ENCODE measurements around the gene MAN1A1.
"Not testable (repeated sequence)": the region's sequence is repeated elsewhere in the genome, so short reads cannot be mapped to it uniquely, and the experiment has no call there.

MAN1A1 gene

GRCh38 chr6:119297049-119297448 is 52.5 kb downstream of the MAN1A1 start:
- DNase-seq: no peak

GRCh38 chr6:119296036-119297035 is 53.2 kb downstream of the MAN1A1 start:
- no peak for DNase-seq

- DNase-seq: no peak
These were observed 54.6 kb downstream of the MAN1A1 start for GRCh38 chr6:119294984-119295383.

- not testable (repeated sequence) for DNase-seq
These were observed 58.5 kb downstream of the MAN1A1 start for GRCh38 chr6:119291060-119291459.

GRCh38 chr6:119290306-119290705 is 59.3 kb downstream of the MAN1A1 start:
- no peak for DNase-seq

GRCh38 chr6:119289651-119290050 is 59.9 kb downstream of the MAN1A1 start:
- DNase-seq: no peak

GRCh38 chr6:119285908-119286625 is 63.5 kb downstream of the MAN1A1 start:
- no peak for DNase-seq

- DNase-seq: no peak
These were observed 64.6 kb downstream of the MAN1A1 start for GRCh38 chr6:119284861-119285521.

- DNase-seq: no peak
These were observed 65.5 kb downstream of the MAN1A1 start for GRCh38 chr6:119283979-119284545.

- DNase-seq: no peak
These were observed 66.3 kb downstream of the MAN1A1 start for GRCh38 chr6:119283214-119283613.

- DNase-seq: no peak
These were observed 68.9 kb downstream of the MAN1A1 start for GRCh38 chr6:119280668-119281067.

GRCh38 chr6:119280080-119280479 is 69.5 kb downstream of the MAN1A1 start:
- DNase-seq: no peak

- DNase-seq: no peak
These were observed 70.9 kb downstream of the MAN1A1 start for GRCh38 chr6:119278625-119279024.

- DNase-seq: no peak
These were observed 72.5 kb downstream of the MAN1A1 start for GRCh38 chr6:119277052-119277451.

- no peak for DNase-seq
These were observed 73.3 kb downstream of the MAN1A1 start for GRCh38 chr6:119276211-119276610.

- DNase-seq: no peak
These were observed 75.4 kb downstream of the MAN1A1 start for GRCh38 chr6:119274197-119274595.

- DNase-seq: no peak
These were observed 76.0 kb downstream of the MAN1A1 start for GRCh38 chr6:119273272-119274196.

GRCh38 chr6:119270545-119270944 is 79.0 kb downstream of the MAN1A1 start:
- DNase-seq: no peak

- no peak for DNase-seq
These were observed 80.1 kb downstream of the MAN1A1 start for GRCh38 chr6:119269266-119270103.

GRCh38 chr6:119267126-119267905 is 82.2 kb downstream of the MAN1A1 start:
- no peak for DNase-seq

Data from stimulated activated naive CD4-positive, alpha-beta T cell treated with Interleukin-2 at 50 U/mL for 16 hours (primary cell).